H1 (cell line): ENCODE measurements around the gene HOXD11. TPM values are rescaled to one million over a fixed set of nuclear protein-coding genes. Genes with fewer than 3 reads are reported as not detected.
A peak's percentile ranks its signal among the peaks of the same experiment; 100 is the strongest.

Experiments used
- CTCF ChIA-PET: fragments of 300-600 bp; sonication (Branson Sonifier 250); formaldehyde crosslinking; loops from one replicate; lab custom pipeline; 2021; ENCODE audit not compliant: partially characterized antibody; lab: Charles Lee
- POLR2A ChIA-PET: fragments of 300-600 bp; sonication (Branson Sonifier 250); formaldehyde crosslinking; loops from one replicate; lab custom pipeline; 2021; ENCODE audit warnings: inconsistent platforms; ENCODE audit not compliant: partially characterized antibody; lab: Charles Lee
- DNase-seq, 2 experiments: peaks; one replicate each; pipeline versions ENCODE4 v3.0.0 to v3.0.0-alpha.2; 2010 to 2022; ENCODE audit warnings: low spot score in 2 of 2, low read depth in 1 of 2, mixed read lengths in 1 of 2
- FAIRE-seq: peaks from 2 replicates; lab custom pipeline; 2011; peaks lifted over from hg19 to GRCh38; lab: Jason Lieb, UNC
- H2AFZ ChIP-seq: 2 replicates; pipeline ENCODE4 v1.8.1; 2012; ENCODE audit warnings: low read length, inconsistent platforms
- H2AK5ac ChIP-seq: 2 replicates; pipeline ENCODE4 v1.6.1; 2013; ENCODE audit warnings: low read depth, low read length
- H2BK120ac ChIP-seq: replicated peaks from 2 replicates; pipeline ENCODE3; 2013; ENCODE audit warnings: low read depth, low read length, inconsistent platforms
- H2BK12ac ChIP-seq: 2 replicates; pipeline ENCODE4 v1.6.1; 2013; ENCODE audit warnings: low read depth, low read length
- H2BK15ac ChIP-seq: 2 replicates; pipeline ENCODE4 v1.6.1; 2013; ENCODE audit warnings: low read length
- H2BK20ac ChIP-seq: 2 replicates; pipeline ENCODE4 v1.6.1; 2013; ENCODE audit warnings: low read length
- H2BK5ac ChIP-seq: 2 replicates; pipeline ENCODE4 v1.6.1; 2013; ENCODE audit warnings: low read depth, low read length
- H3K14ac ChIP-seq: 2 replicates; pipeline ENCODE4 v1.6.1; 2013; ENCODE audit warnings: inconsistent platforms; ENCODE audit not compliant: insufficient read length
- H3K18ac ChIP-seq: 2 replicates; pipeline ENCODE4 v1.6.1; 2013; ENCODE audit warnings: low read length; ENCODE audit errors: extremely low read depth
- H3K23ac ChIP-seq: 2 replicates; pipeline ENCODE4 v1.6.1; 2013; ENCODE audit warnings: inconsistent platforms; ENCODE audit not compliant: insufficient read length
- H3K23me2 ChIP-seq: 2 replicates; pipeline ENCODE4 v1.6.1; 2013; ENCODE audit warnings: low read depth, low read length
- H3K27ac ChIP-seq: 2 replicates; pipeline ENCODE4 v1.6.1; 2011; ENCODE audit warnings: low read depth, low read length, inconsistent platforms
- H3K27me3 ChIP-seq, 4 experiments: replicated peaks in 1 of 4; 1 replicate in 1 of 4; 2 replicates in 3 of 4; pipeline versions ENCODE4 v1.6.1 to v1.8.1; 2011 to 2013; ENCODE audit warnings: low read length in 3 of 4, mild to moderate bottlenecking in 3 of 4, inconsistent platforms in 2 of 4, mixed read lengths in 2 of 4, moderate library complexity in 1 of 4; ENCODE audit not compliant: control insufficient read depth in 3 of 4, insufficient read depth in 3 of 4; ENCODE audit errors: extremely low read depth in 1 of 4
- H3K36me3 ChIP-seq, 4 experiments: 2 replicates each; pipeline versions ENCODE4 v1.6.1 to v1.8.1; 2011 to 2013; ENCODE audit warnings: mild to moderate bottlenecking in 4 of 4, low read length in 3 of 4, moderate library complexity in 2 of 4, control low read depth in 1 of 4, inconsistent platforms in 1 of 4; ENCODE audit not compliant: insufficient read depth in 4 of 4, control insufficient read depth in 2 of 4
- H3K4ac ChIP-seq: replicated peaks from 2 replicates; pipeline ENCODE3; 2013; ENCODE audit warnings: low read length, low read depth, mixed read lengths, inconsistent platforms; ENCODE audit not compliant: insufficient read length
- H3K4me1 ChIP-seq, 4 experiments: replicated peaks in 1 of 4; 1 replicate in 1 of 4; 2 replicates in 3 of 4; pipeline versions ENCODE4 v1.6.1 to v1.8.1; 2011 to 2013; ENCODE audit warnings: low read length in 3 of 4, inconsistent platforms in 2 of 4, mixed read lengths in 1 of 4; ENCODE audit not compliant: insufficient read depth in 4 of 4, control insufficient read depth in 3 of 4
- H3K4me2 ChIP-seq, 2 experiments: 2 replicates each; pipeline versions ENCODE4 v1.6.1 to v1.8.1; 2011 to 2013; ENCODE audit warnings: low read depth in 2 of 2, low read length in 2 of 2, control low read depth in 1 of 2, inconsistent platforms in 1 of 2, mild to moderate bottlenecking in 1 of 2; ENCODE audit not compliant: insufficient read depth in 1 of 2
- H3K4me3 ChIP-seq, 4 experiments: fragments of 200-600, 300-600 bp in 1 of 4; sonication (generic), shearing (Covaris generic), sonication (Bioruptor Twin) in 1 of 4; 2 replicates each; pipeline versions ENCODE4 v1.5.1 to v1.8.1; 2011 to 2016; ENCODE audit warnings: low read length in 4 of 4, low read depth in 3 of 4, control low read depth in 2 of 4, inconsistent platforms in 2 of 4, mild to moderate bottlenecking in 2 of 4, mixed read lengths in 1 of 4, moderate library complexity in 1 of 4; ENCODE audit not compliant: insufficient read depth in 2 of 4; ENCODE audit errors: extremely low read depth in 1 of 4
- H3K56ac ChIP-seq: replicated peaks from 2 replicates; pipeline ENCODE3; 2013; ENCODE audit warnings: low read depth, mild to moderate bottlenecking, mixed read lengths, low read length, inconsistent platforms; ENCODE audit not compliant: insufficient read length
- H3K79me1 ChIP-seq: 2 replicates; pipeline ENCODE4 v1.6.1; 2013; ENCODE audit warnings: low read depth, low read length, control low read depth
- H3K79me2 ChIP-seq, 2 experiments: 2 replicates each; pipeline versions ENCODE4 v1.6.1 to v1.8.1; 2012 to 2013; ENCODE audit warnings: low read length in 2 of 2, mild to moderate bottlenecking in 2 of 2, inconsistent platforms in 1 of 2; ENCODE audit not compliant: insufficient read depth in 2 of 2, control insufficient read depth in 1 of 2
- H3K9ac ChIP-seq, 4 experiments: replicated peaks in 1 of 4; 1 replicate in 1 of 4; 2 replicates in 3 of 4; pipeline versions ENCODE4 v1.6.1 to v1.8.1; 2011 to 2013; ENCODE audit warnings: low read depth in 3 of 4, low read length in 3 of 4, control low read depth in 2 of 4, mild to moderate bottlenecking in 2 of 4, moderate library complexity in 2 of 4, inconsistent platforms in 1 of 4; ENCODE audit errors: extremely low read depth in 1 of 4
- H3K9me3 ChIP-seq, 2 experiments: 2 replicates each; pipeline versions ENCODE4 v1.6.1 to v1.8.1; 2012 to 2013; ENCODE audit warnings: mild to moderate bottlenecking in 2 of 2, moderate library complexity in 2 of 2, control low read depth in 1 of 2, inconsistent platforms in 1 of 2, low read depth in 1 of 2, low read length in 1 of 2, mixed read lengths in 1 of 2; ENCODE audit not compliant: insufficient read depth in 2 of 2
- H4K20me1 ChIP-seq, 2 experiments: replicated peaks in 1 of 2; 2 replicates each; pipeline versions ENCODE3 to v1.8.1; 2011 to 2013; ENCODE audit warnings: inconsistent platforms in 2 of 2, low read length in 2 of 2, mild to moderate bottlenecking in 1 of 2; ENCODE audit not compliant: insufficient read depth in 2 of 2, control insufficient read depth in 1 of 2
- H4K5ac ChIP-seq: 2 replicates; pipeline ENCODE4 v1.6.1; 2013; ENCODE audit warnings: low read length, low read depth, mixed read lengths, inconsistent platforms; ENCODE audit not compliant: insufficient read length
- H4K8ac ChIP-seq: 2 replicates; pipeline ENCODE4 v1.8.0; 2013; ENCODE audit warnings: mild to moderate bottlenecking, moderate library complexity, low read length, inconsistent platforms; ENCODE audit not compliant: insufficient read depth; ENCODE audit errors: extremely low read depth
- H4K91ac ChIP-seq: replicated peaks from 2 replicates; pipeline ENCODE3; 2013; ENCODE audit warnings: low read length, mixed read lengths, inconsistent platforms; ENCODE audit not compliant: insufficient read length
- CBX8 ChIP-seq: fragments of 300-800, 300-1000 bp; sonication (generic); IDR thresholded peaks from 2 replicates; pipeline ENCODE4 v1.7.1; 2016; ENCODE audit warnings: low read depth, low read length, borderline replicate concordance
- CHD2 ChIP-seq: IDR thresholded peaks from 2 replicates; pipeline ENCODE4 v1.6.1; 2012; ENCODE audit warnings: low read length, improper control_type of control experiment
- JUND ChIP-seq: IDR thresholded peaks from 2 replicates; pipeline ENCODE4 v1.6.1; 2011; ENCODE audit warnings: mild to moderate bottlenecking, improper control_type of control experiment, low read length
- MAFK ChIP-seq: IDR thresholded peaks from 2 replicates; pipeline ENCODE4 v1.6.1; 2012; ENCODE audit warnings: low read depth, mild to moderate bottlenecking, improper control_type of control experiment, low read length
- RNF2 ChIP-seq: fragments of 200-900, 300-1000 bp; sonication (generic); IDR thresholded peaks from 2 replicates; pipeline ENCODE4 v1.7.1; 2016; ENCODE audit warnings: borderline replicate concordance, low read depth, mild to moderate bottlenecking, antibody characterized with exemption, low read length; ENCODE audit not compliant: poor library complexity, severe bottlenecking; ENCODE audit errors: missing control alignments
- RXRA ChIP-seq: IDR thresholded peaks from 2 replicates; pipeline ENCODE4 v1.6.1; 2011; ENCODE audit warnings: low read depth, mild to moderate bottlenecking, low read length, moderate library complexity; ENCODE audit not compliant: insufficient read depth
- SIN3A ChIP-seq, 2 experiments: IDR thresholded peaks in 1 of 2; conservative IDR thresholded peaks in 1 of 2; 2 replicates each; pipeline ENCODE4 v1.6.1; 2011 to 2012; ENCODE audit warnings: low read length in 2 of 2, improper control_type of control experiment in 1 of 2, low read depth in 1 of 2, mild to moderate bottlenecking in 1 of 2
- SUZ12 ChIP-seq: fragments of 200-600 bp; sonication (generic); IDR thresholded peaks from 2 replicates; pipeline ENCODE4 v1.6.1; 2012; ENCODE audit warnings: mild to moderate bottlenecking, inconsistent platforms, low read length, moderate library complexity, mixed read lengths
- TBP ChIP-seq: IDR thresholded peaks from 2 replicates; pipeline ENCODE4 v1.6.1; 2011; ENCODE audit warnings: low read depth, low read length, improper control_type of control experiment
- WGBS, 2 experiments: shearing (Covaris generic) in 1 of 2; methylation state at CpG; one replicate each; pipeline versions ENCODE4 v1.1.6 to v1.1.7; 2013 to 2015; ENCODE audit warnings: low lambda C conversion rate in 2 of 2, mixed read lengths in 2 of 2, inconsistent platforms in 1 of 2, low coverage in 1 of 2, missing lambda C conversion rate in 1 of 2; ENCODE audit not compliant: insufficient replicate concordance in 2 of 2, insufficient coverage in 1 of 2, insufficient read length in 1 of 2; ENCODE audit errors: extremely low coverage in 1 of 2, missing lambda C conversion rate in 1 of 2; 5-methylcytosine and 5-hydroxymethylcytosine counted together
- polyA plus RNA-seq, 7 experiments: library from polyadenylated mRNA; depleted of rRNA in 3 of 7; stranded (reverse) in 5 of 7; unstranded in 2 of 7; fragments of >200 nt in 5 of 7; fragments of 200-250 nt in 2 of 7; gene quantifications; 1 replicate in 5 of 7; 2 replicates in 1 of 7; 4 replicates in 1 of 7; pipeline versions ENCODE4 v1.2.1 to v1.2.3, GENCODE V29; 2011 to 2013; ENCODE audit warnings: missing spikeins in 2 of 7, mixed read lengths in 2 of 7
- total RNA-seq: library from RNA; stranded (reverse); fragmentation: NEBNext Ultra II Directional; extraction: Animal tissue kit (Norgen Biotek cat#: 25700); gene quantifications from 2 replicates; pipeline ENCODE4 v1.2.1, GENCODE V29; 2021
- TF ChIP-seq, protein P1 (sequence below), 3 experiments: IDR thresholded peaks; 1 replicate in 2 of 3; 2 replicates in 1 of 3; pipeline versions ENCODE4 v1.5.1 to v1.6.1; 2011; ENCODE audit warnings: low read length in 3 of 3, mild to moderate bottlenecking in 3 of 3, inconsistent platforms in 2 of 3, low read depth in 1 of 3, moderate library complexity in 1 of 3; ENCODE audit not compliant: insufficient read depth in 1 of 3; ENCODE audit errors: control extremely low read depth in 1 of 3

The HOXD11 gene
- total and polyA plus RNA-seq, 2 of the 8 experiments (the other 6 are each of a cell fraction or from before 2014, with no cell fraction given), result not detected

DNA sequence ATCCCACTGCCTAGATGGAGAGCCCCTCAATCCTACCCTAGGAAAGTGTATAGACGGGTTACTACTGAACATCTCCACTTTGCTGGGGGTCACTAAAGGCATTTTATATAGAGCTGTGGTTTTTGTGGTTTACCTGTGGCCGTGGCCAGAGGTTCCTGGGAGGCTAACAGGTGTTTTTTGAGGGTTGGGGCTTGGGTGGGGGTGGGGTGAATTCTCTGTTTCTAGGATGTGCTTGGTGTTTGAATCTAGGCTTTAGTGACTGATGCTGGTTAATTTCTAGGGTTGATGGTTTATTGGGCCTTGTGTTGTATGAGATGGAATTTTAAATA lies 30.1 kb downstream of the HOXD11 start:
- no peak for FAIRE-seq
- Histone ChIP-seq H2BK15ac (no peak overlapping the region), H3K4ac (no peak overlapping the region), H3K9ac (no peak overlapping the region), H3K79me2 (no peaks in the 10 kb centered on the region), H3K36me3 (peaks cover 0 to 12% (median 0%) of the 10 kb centered on the region in 4 experiments; a peak in 1 of 8 replicates), H2BK12ac (no peak overlapping the region), H3K27me3 (peaks cover 86 to 100% (median 97%) of the 10 kb centered on the region in 4 experiments), H3K23ac (no peak overlapping the region), H3K27ac (no peak overlapping the region), H2BK5ac (no peak overlapping the region), H3K18ac (no peak overlapping the region), H4K5ac (no peak overlapping the region), H3K56ac (no peak overlapping the region), H3K4me2 (peak overlapping the region; percentile 67 to 68; a peak in 3 of 4 replicates), H4K8ac (no peak overlapping the region), H3K14ac (no peak overlapping the region), H4K91ac (no peak overlapping the region), H3K9me3 (no peaks in the 10 kb centered on the region), H4K20me1 (peaks cover 6 to 29% of the 10 kb centered on the region in 2 experiments), H3K79me1 (no peaks in the 10 kb centered on the region), H3K23me2 (peaks cover 3% of the 10 kb centered on the region; the same call in 1 of the 2 replicates), H3K4me1 (peaks cover 0 to 9% (median 4%) of the 10 kb centered on the region in 4 experiments; a peak in 5 of 7 replicates), H3K4me3 (peak overlapping the region in 1 of 4 experiments; percentile 59; a peak in 2 of 8 replicates), H2BK120ac (no peak overlapping the region), H2AFZ (no peak overlapping the region), H2AK5ac (no peak overlapping the region), H2BK20ac (no peak overlapping the region)
- ChIA-PET POLR2A (no interaction called here), CTCF (interaction anchor here (0.6 to 10.0 kb wide), 12 partner anchors 10 to 515 kb away, joined by 3 to 111 read pairs (median 4); no protein-coding TSS in a partner anchor)
- WGBS, 2 experiments, result 17% methylated on average over 2 of the region's 2 CpGs; no CpG with 5 or more reads in 1 of the 2 experiments
- DNase-seq, result no peak
- TF ChIP-seq SIN3A (conservative IDR thresholded peaks at IDR 0.05 in 1 of 2, IDR thresholded peaks at IDR 0.05 in 1 of 2; ENCODE audit: low read depth in 1 of 2, low read length in 2 of 2), result no peak
- no peak for TF ChIP-seq MAFK
- TF ChIP-seq, protein P1, sequence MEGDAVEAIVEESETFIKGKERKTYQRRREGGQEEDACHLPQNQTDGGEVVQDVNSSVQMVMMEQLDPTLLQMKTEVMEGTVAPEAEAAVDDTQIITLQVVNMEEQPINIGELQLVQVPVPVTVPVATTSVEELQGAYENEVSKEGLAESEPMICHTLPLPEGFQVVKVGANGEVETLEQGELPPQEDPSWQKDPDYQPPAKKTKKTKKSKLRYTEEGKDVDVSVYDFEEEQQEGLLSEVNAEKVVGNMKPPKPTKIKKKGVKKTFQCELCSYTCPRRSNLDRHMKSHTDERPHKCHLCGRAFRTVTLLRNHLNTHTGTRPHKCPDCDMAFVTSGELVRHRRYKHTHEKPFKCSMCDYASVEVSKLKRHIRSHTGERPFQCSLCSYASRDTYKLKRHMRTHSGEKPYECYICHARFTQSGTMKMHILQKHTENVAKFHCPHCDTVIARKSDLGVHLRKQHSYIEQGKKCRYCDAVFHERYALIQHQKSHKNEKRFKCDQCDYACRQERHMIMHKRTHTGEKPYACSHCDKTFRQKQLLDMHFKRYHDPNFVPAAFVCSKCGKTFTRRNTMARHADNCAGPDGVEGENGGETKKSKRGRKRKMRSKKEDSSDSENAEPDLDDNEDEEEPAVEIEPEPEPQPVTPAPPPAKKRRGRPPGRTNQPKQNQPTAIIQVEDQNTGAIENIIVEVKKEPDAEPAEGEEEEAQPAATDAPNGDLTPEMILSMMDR (IDR thresholded peaks at IDR 0.05; ENCODE audit: control extremely low read depth in 1 of 3, insufficient read depth in 1 of 3, low read depth in 1 of 3, low read length in 3 of 3), result no peak
- no peak for TF ChIP-seq RNF2
- peak; percentile 50; the same call in 1 of the 2 replicates for TF ChIP-seq CBX8
- TF ChIP-seq CHD2, result no peak
- TF ChIP-seq JUND, result no peak
- no peak for TF ChIP-seq RXRA
- 0 out of 2 replicates have a peak, but pooled peaks have one; percentile 22 for TF ChIP-seq SUZ12
- TF ChIP-seq TBP, result no peak
